GM23248 (cell line): ENCODE data around the gene GJB5. TPM values are rescaled to one million over a fixed set of nuclear protein-coding genes. Genes with fewer than 3 reads are reported as not detected.

Source experiments
- DNase-seq: peaks from one replicate; pipeline ENCODE4 v3.0.0-alpha.2; 2015
- H2AFZ ChIP-seq: fragments of 200-600 bp; sonication (generic); 2 replicates; pipeline ENCODE4 v1.6.1; 2016; ENCODE audit warnings: antibody characterized with exemption
- H3F3A ChIP-seq: fragments of 200-600 bp; sonication (generic); 2 replicates; pipeline ENCODE4 v1.6.1; 2016; ENCODE audit warnings: mild to moderate bottlenecking, antibody characterized with exemption, mixed run types; ENCODE audit not compliant: insufficient read depth
- H3K27ac ChIP-seq: fragments of 200-600 bp; sonication (generic); 2 replicates; pipeline ENCODE4 v1.5.1; 2016; ENCODE audit warnings: mild to moderate bottlenecking
- H3K27me3 ChIP-seq: fragments of 200-600 bp; sonication (generic); replicated peaks from 2 replicates; pipeline ENCODE4 v1.6.1; 2016; ENCODE audit warnings: mild to moderate bottlenecking; ENCODE audit not compliant: insufficient read depth
- H3K36me3 ChIP-seq: fragments of 200-600 bp; sonication (generic); 2 replicates; pipeline ENCODE4 v1.6.1; 2016; ENCODE audit warnings: low read depth, mild to moderate bottlenecking
- H3K4me1 ChIP-seq: fragments of 200-600 bp; sonication (generic); 2 replicates; pipeline ENCODE4 v1.6.1; 2016; ENCODE audit warnings: mild to moderate bottlenecking; ENCODE audit not compliant: insufficient read depth
- H3K4me2 ChIP-seq: fragments of 200-600 bp; sonication (generic); one replicate; pipeline ENCODE4 v1.6.1; 2016; ENCODE audit warnings: mild to moderate bottlenecking; ENCODE audit not compliant: unreplicated experiment
- H3K4me3 ChIP-seq: fragments of 200-600 bp; sonication (generic); 2 replicates; pipeline ENCODE4 v1.5.1; 2016; ENCODE audit warnings: mild to moderate bottlenecking
- H3K79me2 ChIP-seq: fragments of 200-600 bp; sonication (generic); 2 replicates; pipeline ENCODE4 v1.6.1; 2016; ENCODE audit warnings: mild to moderate bottlenecking; ENCODE audit not compliant: insufficient read depth
- H3K9ac ChIP-seq: fragments of 200-600 bp; sonication (generic); 2 replicates; pipeline ENCODE4 v1.6.1; 2016; ENCODE audit warnings: mild to moderate bottlenecking
- H3K9me2 ChIP-seq: fragments of 200-600 bp; sonication (generic); 2 replicates; pipeline ENCODE4 v1.6.1; 2016; ENCODE audit warnings: mixed run types, mild to moderate bottlenecking, moderate library complexity; ENCODE audit not compliant: insufficient read depth
- H3K9me3 ChIP-seq: fragments of 200-600 bp; sonication (generic); one replicate; pipeline ENCODE4 v1.6.1; 2017; ENCODE audit warnings: low read depth
- H4K20me1 ChIP-seq: fragments of 200-600 bp; sonication (generic); 2 replicates; pipeline ENCODE4 v1.6.0; 2016; ENCODE audit not compliant: insufficient read depth
- EZH2 ChIP-seq: fragments of 200-600 bp; sonication (generic); IDR thresholded peaks from 2 replicates; pipeline ENCODE4 v1.6.1; 2018; ENCODE audit warnings: antibody characterized with exemption, mild to moderate bottlenecking; ENCODE audit not compliant: insufficient read depth, poor library complexity, severe bottlenecking
- EZH2phosphoT487 ChIP-seq: fragments of 200-600 bp; sonication (generic); IDR thresholded peaks from 2 replicates; pipeline ENCODE4 v1.6.1; 2018; ENCODE audit warnings: antibody characterized with exemption, moderate library complexity, mild to moderate bottlenecking, low read depth; ENCODE audit not compliant: insufficient read depth
- WGBS, 2 experiments: methylation state at CpG; one replicate each; pipeline ENCODE4 v1.1.6; 2015 to 2017; ENCODE audit warnings: low lambda C conversion rate in 2 of 2, low coverage in 1 of 2; ENCODE audit errors: missing lambda C conversion rate in 2 of 2; 5-methylcytosine and 5-hydroxymethylcytosine counted together
- in situ Hi-C: fragments of 300-500 bp; cut with MboI; formaldehyde crosslinking; loops from 2 replicates; pipeline ENCODE4 v1.15.0; 2020
- polyA plus RNA-seq: library from polyadenylated mRNA; unstranded; fragments of >200 nt; fragmentation: Nextera tagmentation; extraction: Ambion mirVana; gene quantifications from 2 replicates; pipeline ENCODE4 v1.2.1, GENCODE V29; 2016
- total RNA-seq: library from RNA; depleted of rRNA; stranded (reverse); fragments of >200 nt; shearing (Covaris generic); gene quantifications from 2 replicates; pipeline ENCODE4 v1.2.3, GENCODE V29; 2014

Gene GJB5
- total and polyA plus RNA-seq, 2 experiments from 2014 or later: 0.23 TPM; not detected in 1

DNA sequence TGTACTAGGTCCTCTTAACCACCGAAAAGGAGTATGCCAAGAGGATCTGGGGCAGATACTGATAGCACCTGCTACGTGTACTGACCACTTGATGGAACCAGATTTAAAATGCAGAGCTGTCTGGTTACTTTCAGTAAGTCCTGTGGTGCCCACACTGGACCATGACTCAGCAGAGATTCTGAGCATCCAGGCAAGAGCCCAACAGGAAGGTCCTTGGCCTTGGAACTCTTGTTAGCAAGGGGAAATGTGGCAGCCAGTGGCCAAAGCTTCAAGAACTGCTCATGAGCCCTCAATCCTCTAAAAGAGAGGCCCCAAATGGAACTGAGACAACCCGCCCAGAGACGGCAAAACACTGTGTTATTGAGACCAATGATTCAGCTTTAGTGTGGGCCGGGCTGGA is 4.2 kb upstream of the GJB5 start:
- TF ChIP-seq EZH2phosphoT487 (no peak), EZH2 (no peak)
- Histone ChIP-seq H3K27ac (no peak overlapping the region), H3K4me2 (no peak overlapping the region), H3K79me2 (no peaks in the 10 kb centered on the region), H2AFZ (no peak overlapping the region), H3K27me3 (peaks cover 20% of the 10 kb centered on the region), H3F3A (no peaks in the 10 kb centered on the region), H3K4me3 (no peak overlapping the region), H3K4me1 (no peaks in the 10 kb centered on the region), H3K9me2 (no peaks in the 10 kb centered on the region), H4K20me1 (no peaks in the 10 kb centered on the region), H3K36me3 (no peaks in the 10 kb centered on the region), H3K9ac (no peak overlapping the region), H3K9me3 (no peaks in the 10 kb centered on the region)
- no peak for DNase-seq
- 53 to 62% methylated on average over 5 of the region's 5 CpGs for WGBS, 2 experiments
- in situ Hi-C loops: no loop called here

DNA sequence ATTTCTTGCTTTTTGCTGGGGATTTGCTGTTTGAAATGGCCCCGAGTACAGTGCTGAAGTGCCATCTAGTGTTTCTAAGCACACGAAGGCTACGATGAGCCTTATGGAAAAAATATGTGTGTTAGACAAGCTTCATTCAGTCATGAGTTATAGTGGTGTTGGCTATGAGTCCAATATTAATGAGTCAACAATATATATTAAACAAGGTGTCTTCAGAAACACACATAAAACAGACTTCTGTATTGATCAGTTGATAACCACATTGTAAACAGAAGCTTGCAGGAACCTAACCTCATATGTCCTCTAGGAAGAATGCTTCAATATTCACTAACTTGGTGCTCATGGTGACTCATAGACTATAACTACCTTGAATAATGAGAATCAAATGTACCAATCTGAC is 1.7 kb upstream of the GJB5 start:
- Histone ChIP-seq H3K4me1 (no peaks in the 10 kb centered on the region), H3K4me2 (no peak overlapping the region), H3K36me3 (no peaks in the 10 kb centered on the region), H3K9ac (no peak overlapping the region), H3K27ac (no peak overlapping the region), H3K27me3 (peaks cover 3% of the 10 kb centered on the region), H4K20me1 (no peaks in the 10 kb centered on the region), H3F3A (no peaks in the 10 kb centered on the region), H2AFZ (no peak overlapping the region), H3K9me3 (no peaks in the 10 kb centered on the region), H3K9me2 (no peaks in the 10 kb centered on the region), H3K4me3 (no peak overlapping the region), H3K79me2 (no peaks in the 10 kb centered on the region)
- 33 to 34% methylated on average over 3 of the region's 3 CpGs for WGBS, 2 experiments
- TF ChIP-seq EZH2 (no peak), EZH2phosphoT487 (no peak)
- in situ Hi-C loops: no loop called here
- no peak for DNase-seq

GRCh38 chr1:34755961-34756360 is 1.1 kb downstream of the GJB5 start:
- Histone ChIP-seq H3K9me2 (no peaks in the 10 kb centered on the region), H3K27me3 (no peaks in the 10 kb centered on the region), H3K4me2 (no peak overlapping the region), H3K9me3 (no peaks in the 10 kb centered on the region), H3K79me2 (no peaks in the 10 kb centered on the region), H3K4me1 (no peaks in the 10 kb centered on the region), H2AFZ (no peak overlapping the region), H3K36me3 (no peaks in the 10 kb centered on the region), H3F3A (no peaks in the 10 kb centered on the region), H3K9ac (no peak overlapping the region), H3K27ac (no peak overlapping the region), H4K20me1 (no peaks in the 10 kb centered on the region), H3K4me3 (no peak overlapping the region)
- DNase-seq: no peak
- 71 to 81% methylated on average over 6 of the region's 6 CpGs for WGBS, 2 experiments
- TF ChIP-seq EZH2phosphoT487 (no peak), EZH2 (no peak)
- in situ Hi-C loops: no loop called here

GRCh38 chr1:34757386-34757785 is 2.5 kb downstream of the GJB5 start:
- DNase-seq: no peak
- H3K9ac ChIP-seq: no peak overlapping the region
- H3F3A ChIP-seq: no peaks in the 10 kb centered on the region
- H3K36me3 ChIP-seq: no peaks in the 10 kb centered on the region
- H3K4me3 ChIP-seq: no peak overlapping the region
- no peaks in the 10 kb centered on the region for H3K79me2 ChIP-seq
- no peaks in the 10 kb centered on the region for H3K9me2 ChIP-seq
- H3K27ac ChIP-seq: no peak overlapping the region
- no peak overlapping the region for H2AFZ ChIP-seq
- WGBS, 2 experiments: 66 to 69% methylated on average over 21 of the region's 21 CpGs
- in situ Hi-C loops: no loop called here
- no peaks in the 10 kb centered on the region for H3K9me3 ChIP-seq
- TF ChIP-seq EZH2phosphoT487: no peak
- no peak for TF ChIP-seq EZH2
- no peaks in the 10 kb centered on the region for H3K4me1 ChIP-seq
- H3K4me2 ChIP-seq: no peak overlapping the region
- no peaks in the 10 kb centered on the region for H4K20me1 ChIP-seq
- H3K27me3 ChIP-seq: no peaks in the 10 kb centered on the region

- 58 to 60% methylated on average over 4 of the region's 4 CpGs for WGBS, 2 experiments
These were observed 3.9 kb downstream of the GJB5 start for GRCh38 chr1:34758751-34759150.

More at GRCh38 chr1:34758751-34759150, 3.9 kb downstream of the GJB5 start:
- Histone ChIP-seq H3K4me3 (no peak overlapping the region), H3F3A (no peaks in the 10 kb centered on the region), H3K4me1 (peaks cover 9% of the 10 kb centered on the region), H3K9me2 (no peaks in the 10 kb centered on the region), H3K79me2 (no peaks in the 10 kb centered on the region), H4K20me1 (no peaks in the 10 kb centered on the region), H3K9me3 (no peaks in the 10 kb centered on the region), H3K4me2 (no peak overlapping the region), H3K27me3 (no peaks in the 10 kb centered on the region), H2AFZ (no peak overlapping the region), H3K9ac (no peak overlapping the region), H3K36me3 (no peaks in the 10 kb centered on the region), H3K27ac (no peak overlapping the region)
- DNase-seq: no peak
- in situ Hi-C loops: no loop called here
- TF ChIP-seq EZH2phosphoT487 (no peak), EZH2 (no peak)
